Lower leg skin (tissue), 4 donors: Measurements from ENCODE around the gene EPHB2. TPM values are rescaled to one million over a fixed set of nuclear protein-coding genes. Genes with fewer than 3 reads are reported as not detected.

ENCODE experiments used
- DNase-seq, 2 donors: peaks; one replicate each; pipeline ENCODE4 v3.0.0-alpha.2; 2019; ENCODE audit warnings: low spot score in 2 of 2
- H3K4me3 ChIP-seq: fragments of 200-600 bp; sonication (generic); 2 replicates; pipeline ENCODE4 v1.5.1; 2017; ENCODE audit warnings: mild to moderate bottlenecking, low read depth; ENCODE audit not compliant: poor library complexity, severe bottlenecking
- CTCF ChIP-seq, 3 donors: fragments of 450-650 bp; IDR thresholded peaks; one replicate each; pipeline ENCODE4 v1.5.1; 2016; ENCODE audit warnings: antibody characterized with exemption in 3 of 3, mild to moderate bottlenecking in 3 of 3, moderate library complexity in 2 of 3
- POLR2A ChIP-seq, 2 donors: fragments of 450-650 bp; IDR thresholded peaks; one replicate each; pipeline ENCODE4 v1.6.1; 2016 to 2017; ENCODE audit warnings: antibody characterized with exemption in 2 of 2, mild to moderate bottlenecking in 1 of 2, moderate library complexity in 1 of 2
- WGBS, 2 donors: methylation state at CpG; one replicate each; pipeline ENCODE4 v1.1.5; 2018; 5-methylcytosine and 5-hydroxymethylcytosine counted together
- intact Hi-C: fragments of 100-400 bp; cut with DNase I; formaldehyde crosslinking; loops from one replicate; pipeline ENCODE4 v1.15.0; 2023; ENCODE audit warnings: low total_unique reads
- total RNA-seq, 4 donors: library from RNA; depleted of rRNA; stranded (reverse); fragments of >200 nt; gene quantifications; one replicate each; pipeline ENCODE4 v1.1.0, GENCODE V29; 2016

Gene EPHB2
- total RNA-seq, 4 donors from 2014 or later: 0.57 to 3.1 (median 1.7) TPM

- intact Hi-C loops: loop anchor here (5.0 kb wide), 1 partner anchor 1927 kb away; no protein-coding TSS in a partner anchor
- H3K4me3 ChIP-seq: no peak overlapping the region
- WGBS, 2 donors: 95% methylated on average over 27 of the region's 27 CpGs
- no peak for DNase-seq
- TF ChIP-seq POLR2A (IDR thresholded peaks at IDR 0.05) (no peak), CTCF (IDR thresholded peaks at IDR 0.05) (no peak)
These were observed 74.1 kb downstream of the EPHB2 start for GRCh38 chr1:22784737-22785136.

- DNase-seq: no peak
- TF ChIP-seq POLR2A (IDR thresholded peaks at IDR 0.05) (no peak), CTCF (IDR thresholded peaks at IDR 0.05) (no peak)
These were observed 75.5 kb downstream of the EPHB2 start for GRCh38 chr1:22786101-22786500.

DNA sequence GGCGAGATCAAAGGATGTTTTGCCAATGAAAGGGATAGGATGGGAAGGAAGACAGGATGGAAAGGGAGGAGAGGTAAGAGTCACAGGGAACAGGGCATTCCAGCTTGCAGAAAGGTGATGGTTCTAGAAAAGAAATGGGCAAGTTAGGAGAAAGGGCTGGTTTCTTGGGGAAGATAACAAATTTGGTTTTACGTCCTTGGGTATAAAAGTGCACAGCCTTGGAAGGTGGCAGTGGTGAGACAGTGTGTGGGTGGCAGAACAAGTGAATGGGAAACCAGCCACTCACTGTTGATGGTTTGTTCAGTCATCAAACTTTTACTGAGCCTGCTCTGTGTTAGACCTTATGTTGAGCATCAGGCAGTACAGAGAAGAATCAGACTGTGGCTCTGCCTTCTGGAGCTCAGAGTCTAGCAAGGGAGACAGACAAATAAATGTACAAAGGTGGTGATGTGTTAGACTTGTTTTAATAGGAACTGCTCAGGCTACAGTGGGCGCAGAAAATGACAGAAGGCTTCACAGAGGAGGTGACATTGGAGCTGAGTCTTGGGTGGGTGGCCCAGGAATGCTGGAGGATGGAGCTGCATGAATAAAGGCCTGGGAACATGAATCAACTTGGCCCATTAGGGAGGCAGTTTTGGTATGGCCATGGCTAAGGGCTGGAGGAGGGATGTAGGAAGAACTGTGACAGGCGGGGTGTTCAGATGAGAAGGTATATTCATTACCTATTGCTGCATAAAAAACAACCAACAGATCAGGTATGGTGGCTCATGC is 76.3 kb downstream of the EPHB2 start:
- no peak overlapping the region for H3K4me3 ChIP-seq
- no peak for TF ChIP-seq POLR2A (IDR thresholded peaks at IDR 0.05)
- no peak for TF ChIP-seq CTCF (IDR thresholded peaks at IDR 0.05)
- intact Hi-C loops: loop anchor here (5.0 kb wide), 1 partner anchor 1930 kb away; no protein-coding TSS in a partner anchor
- DNase-seq: no peak
- WGBS, 2 donors: 90 to 91% methylated on average over 4 of the region's 4 CpGs

More at GRCh38 chr1:22786101-22786500, 75.5 kb downstream of the EPHB2 start:
- no peak overlapping the region for H3K4me3 ChIP-seq
- intact Hi-C loops: loop anchor here (5.0 kb wide), 1 partner anchor 1929 kb away; no protein-coding TSS in a partner anchor
- WGBS, 2 donors: 96 to 100% methylated on average over 1 of the region's 1 CpG

DNA sequence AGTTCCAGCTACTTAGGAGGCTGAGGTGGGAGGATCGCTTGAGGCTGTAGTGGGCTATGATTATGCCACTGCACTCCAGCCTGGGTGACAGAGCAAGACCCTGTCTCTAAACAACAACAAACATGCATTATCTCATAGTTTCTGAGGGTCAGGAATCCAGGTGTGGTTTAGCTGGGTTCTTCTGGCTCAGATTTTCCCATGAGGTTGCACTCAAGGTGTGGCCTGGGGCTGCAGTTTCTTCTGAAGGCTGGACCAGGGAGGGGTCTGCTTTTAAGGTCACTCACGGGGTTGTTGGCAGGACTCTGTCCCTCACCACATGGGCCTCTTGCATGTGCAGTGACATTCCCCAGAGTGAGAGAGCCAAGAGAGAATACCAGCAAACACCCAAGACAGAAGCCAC is 77.0 kb downstream of the EPHB2 start:
- H3K4me3 ChIP-seq: no peak overlapping the region
- WGBS, 2 donors: 81 to 83% methylated on average over 2 of the region's 2 CpGs
- intact Hi-C loops: loop anchor here (5.0 kb wide), 1 partner anchor 1930 kb away; no protein-coding TSS in a partner anchor
- no peak for DNase-seq
- no peak for TF ChIP-seq CTCF (IDR thresholded peaks at IDR 0.05)
- TF ChIP-seq POLR2A (IDR thresholded peaks at IDR 0.05): no peak

GRCh38 chr1:22788254-22788661 is 77.6 kb downstream of the EPHB2 start:
- H3K4me3 ChIP-seq: no peak overlapping the region
- TF ChIP-seq CTCF (IDR thresholded peaks at IDR 0.05) (no peak), POLR2A (IDR thresholded peaks at IDR 0.05) (no peak)
- DNase-seq: no peak
- 47 to 59% methylated on average over 2 of the region's 2 CpGs for WGBS, 2 donors
- intact Hi-C loops: loop anchor here (5.0 kb wide), 1 partner anchor 1931 kb away; no protein-coding TSS in a partner anchor
